Mesenchymal stem cell (in vitro differentiated cells and primary cell): ENCODE data around the gene CRLF2.
"Not testable (repeated sequence)": the region's sequence is repeated elsewhere in the genome, so short reads cannot be mapped to it uniquely, and the experiment has no call there.

Experiments
- DNase-seq: peaks from one replicate; pipeline ENCODE4 v3.0.0-alpha.2; 2013
- H2AFZ ChIP-seq: one replicate; pipeline ENCODE4 v1.6.1; 2013; ENCODE audit warnings: low read depth, mild to moderate bottlenecking, control low read depth, inconsistent platforms, low read length, moderate library complexity
- H2AK5ac ChIP-seq: 2 replicates; pipeline ENCODE4 v1.6.1; 2013; ENCODE audit warnings: low read length, moderate library complexity, mild to moderate bottlenecking, inconsistent platforms; ENCODE audit not compliant: severe bottlenecking
- H2BK120ac ChIP-seq: one replicate; pipeline ENCODE4 v1.6.1; 2013; ENCODE audit warnings: low read depth, mild to moderate bottlenecking, inconsistent platforms, low read length, moderate library complexity
- H2BK12ac ChIP-seq, 2 experiments: one replicate each; pipeline ENCODE4 v1.6.1; 2013; ENCODE audit warnings: inconsistent platforms in 2 of 2, low read length in 2 of 2, mild to moderate bottlenecking in 2 of 2, moderate library complexity in 2 of 2, control low read depth in 1 of 2
- H2BK15ac ChIP-seq: one replicate; pipeline ENCODE4 v1.6.1; 2013; ENCODE audit warnings: mild to moderate bottlenecking, low read depth, inconsistent platforms; ENCODE audit not compliant: poor library complexity, severe bottlenecking
- H2BK5ac ChIP-seq: 2 replicates; pipeline ENCODE4 v1.6.1; 2013; ENCODE audit warnings: low read depth, mild to moderate bottlenecking, low read length, control low read depth, inconsistent platforms; ENCODE audit not compliant: poor library complexity, severe bottlenecking
- H3K14ac ChIP-seq, 2 experiments: one replicate each; pipeline ENCODE4 v1.6.1; 2013; ENCODE audit warnings: inconsistent platforms in 2 of 2, low read length in 2 of 2, control low read depth in 1 of 2, mild to moderate bottlenecking in 1 of 2, moderate library complexity in 1 of 2
- H3K18ac ChIP-seq, 2 experiments: one replicate each; pipeline ENCODE4 v1.6.1; 2013; ENCODE audit warnings: inconsistent platforms in 2 of 2, low read length in 2 of 2, control low read depth in 1 of 2, low read depth in 1 of 2, mild to moderate bottlenecking in 1 of 2
- H3K23ac ChIP-seq, 2 experiments: one replicate each; pipeline ENCODE4 v1.6.1; 2013; ENCODE audit warnings: inconsistent platforms in 2 of 2, low read length in 2 of 2, mild to moderate bottlenecking in 2 of 2, moderate library complexity in 2 of 2, control low read depth in 1 of 2
- H3K27ac ChIP-seq: 2 replicates; pipeline ENCODE4 v1.5.1; 2013; ENCODE audit warnings: mild to moderate bottlenecking, moderate library complexity, low read length, control low read depth, inconsistent platforms; ENCODE audit not compliant: poor library complexity, severe bottlenecking
- H3K27me3 ChIP-seq, 2 experiments: 2 replicates each; pipeline versions ENCODE4 v1.6.1 to v1.7.0; 2013; ENCODE audit warnings: low read length in 2 of 2, mild to moderate bottlenecking in 2 of 2, moderate library complexity in 2 of 2, control low read depth in 1 of 2, inconsistent platforms in 1 of 2; ENCODE audit not compliant: control insufficient read depth in 1 of 2, insufficient read depth in 1 of 2
- H3K36me3 ChIP-seq, 2 experiments: 2 replicates each; pipeline versions ENCODE4 v1.6.1 to v1.7.0; 2013; ENCODE audit warnings: low read length in 2 of 2, control low read depth in 1 of 2, inconsistent platforms in 1 of 2, low read depth in 1 of 2, mild to moderate bottlenecking in 1 of 2; ENCODE audit not compliant: insufficient read depth in 2 of 2, control insufficient read depth in 1 of 2
- H3K4ac ChIP-seq, 2 experiments: one replicate each; pipeline ENCODE4 v1.6.1; 2013; ENCODE audit warnings: inconsistent platforms in 2 of 2, low read length in 2 of 2, mild to moderate bottlenecking in 2 of 2, moderate library complexity in 2 of 2, control low read depth in 1 of 2, low read depth in 1 of 2
- H3K4me1 ChIP-seq: 2 replicates; pipeline ENCODE4 v1.6.1; 2013; ENCODE audit warnings: low read depth, low read length, control low read depth; ENCODE audit not compliant: control insufficient read depth, insufficient read depth
- H3K4me2 ChIP-seq: 2 replicates; pipeline ENCODE4 v1.6.1; 2013; ENCODE audit warnings: low read length, mild to moderate bottlenecking, inconsistent platforms; ENCODE audit not compliant: poor library complexity, severe bottlenecking
- H3K4me3 ChIP-seq, 2 experiments: 2 replicates each; pipeline versions ENCODE4 v1.5.1 to v1.7.0; 2013; ENCODE audit warnings: low read length in 2 of 2, mild to moderate bottlenecking in 2 of 2, control low read depth in 1 of 2, low read depth in 1 of 2; ENCODE audit not compliant: insufficient read depth in 1 of 2
- H3K79me1 ChIP-seq: replicated peaks from 2 replicates; pipeline ENCODE4 v1.6.1; 2013; ENCODE audit warnings: mild to moderate bottlenecking, control low read depth, low read length, inconsistent platforms; ENCODE audit not compliant: poor library complexity, severe bottlenecking
- H3K9ac ChIP-seq: 2 replicates; pipeline ENCODE4 v1.7.0; 2013; ENCODE audit warnings: mild to moderate bottlenecking, low read length, moderate library complexity
- H3K9me3 ChIP-seq: 2 replicates; pipeline ENCODE4 v1.7.0; 2013; ENCODE audit warnings: mild to moderate bottlenecking, low read length; ENCODE audit not compliant: control insufficient read depth
- H4K8ac ChIP-seq: one replicate; pipeline ENCODE4 v1.6.1; 2013; ENCODE audit warnings: inconsistent platforms, mild to moderate bottlenecking, low read length, moderate library complexity
- H4K91ac ChIP-seq: one replicate; pipeline ENCODE4 v1.6.1; 2013; ENCODE audit warnings: mild to moderate bottlenecking, low read length, inconsistent platforms
- WGBS: methylation state at CpG from one replicate; pipeline ENCODE4 v1.1.7; 2013; ENCODE audit warnings: mixed read lengths; 5-methylcytosine and 5-hydroxymethylcytosine counted together

The CRLF2 gene

DNA sequence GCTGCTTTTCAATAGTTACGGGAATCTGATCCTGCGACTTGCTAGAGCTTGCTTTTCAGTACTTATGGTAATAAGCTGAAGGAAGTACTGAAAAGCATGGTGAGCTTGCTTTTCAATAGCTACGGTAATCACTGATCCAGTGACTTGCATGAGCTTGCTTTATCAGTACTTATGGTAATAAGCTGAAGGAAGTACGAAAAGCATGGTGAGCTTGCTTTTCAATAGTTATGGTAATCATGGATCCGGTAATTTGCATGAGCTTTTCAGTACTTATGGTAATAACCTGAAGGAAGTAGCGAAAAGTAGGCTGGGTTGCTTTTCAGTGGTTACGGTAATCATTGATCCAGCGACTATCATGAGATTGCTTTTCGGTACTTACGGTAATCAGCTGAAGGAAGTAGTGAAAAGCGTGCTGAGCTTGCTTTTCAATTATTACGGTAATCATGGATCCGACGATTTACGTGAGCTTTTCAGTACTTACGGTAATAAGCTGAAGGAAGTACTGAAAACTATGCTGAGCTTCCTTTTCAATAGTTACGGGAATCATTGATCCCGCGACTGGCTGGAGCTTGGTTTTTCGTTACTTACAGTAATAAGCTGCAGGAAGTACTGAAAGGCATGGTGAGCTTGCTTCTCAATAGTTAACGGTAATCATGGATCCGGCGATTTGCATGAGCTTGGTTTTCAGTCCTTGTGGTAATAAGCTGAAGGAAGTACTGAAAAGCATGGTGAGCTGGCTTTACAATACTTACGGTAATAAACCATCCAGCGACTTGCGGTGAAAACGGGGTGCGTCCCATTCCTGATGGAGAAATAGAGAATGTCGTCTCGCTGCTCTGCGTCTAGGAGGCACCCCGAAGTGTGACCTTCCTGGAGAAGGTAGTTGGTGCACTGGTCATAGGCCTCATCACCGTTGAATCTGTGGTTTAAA is 6.5 kb downstream of the CRLF2 start:
- Histone ChIP-seq H3K9ac (peak overlapping the region; percentile 47), H3K4me3 (peak overlapping the region in 1 of 2 experiments; percentile 65), H4K91ac (peak overlapping the region; percentile 57), H3K4ac (no peak overlapping the region), H3K18ac (peak overlapping the region in 1 of 2 experiments; percentile 48), H3K14ac (no peak overlapping the region), H3K36me3 (no peaks in the 10 kb centered on the region), H3K27ac (no peak overlapping the region), H3K9me3 (no peaks in the 10 kb centered on the region), H2BK5ac (no peak overlapping the region), H3K23ac (no peak overlapping the region), H2AK5ac (no peak overlapping the region), H2BK12ac (peak overlapping the region; percentile 56 to 77), H4K8ac (peak overlapping the region; percentile 81), H3K27me3 (peaks cover 0 to 4% of the 10 kb centered on the region in 2 experiments), H3K79me1 (no peaks in the 10 kb centered on the region), H2BK15ac (no peak overlapping the region), H2BK120ac (no peak overlapping the region), H2AFZ (peak overlapping the region; percentile 71), H3K4me1 (peaks cover 2% of the 10 kb centered on the region), H3K4me2 (peak overlapping the region; percentile 16)
- DNase-seq, result peak; percentile 93
- 3% methylated on average over 32 of the region's 33 CpGs for WGBS

GRCh38 chrX:1202251-1202650 is 10.2 kb downstream of the CRLF2 start:
- H3K18ac ChIP-seq, result no peak overlapping the region
- H2AFZ ChIP-seq, result no peak overlapping the region
- H3K79me1 ChIP-seq, result no peaks in the 10 kb centered on the region
- no peak overlapping the region for H2BK120ac ChIP-seq
- H2BK5ac ChIP-seq, result no peak overlapping the region
- H2BK12ac ChIP-seq, result no peak overlapping the region
- WGBS, result 82% methylated on average over 19 of the region's 21 CpGs
- DNase-seq, result no peak
- H3K9me3 ChIP-seq, result no peaks in the 10 kb centered on the region
- no peak overlapping the region for H3K14ac ChIP-seq
- no peak overlapping the region for H2AK5ac ChIP-seq
- H3K27me3 ChIP-seq, result no peaks in the 10 kb centered on the region
- H3K23ac ChIP-seq, result no peak overlapping the region
- H3K4me2 ChIP-seq, result no peak overlapping the region
- H3K4me1 ChIP-seq, result no peaks in the 10 kb centered on the region
- H3K4ac ChIP-seq, result no peak overlapping the region
- no peak overlapping the region for H3K9ac ChIP-seq
- H3K27ac ChIP-seq, result no peak overlapping the region
- H4K8ac ChIP-seq, result no peak overlapping the region
- peak overlapping the region; percentile 68 for H4K91ac ChIP-seq
- no peak overlapping the region for H2BK15ac ChIP-seq
- H3K4me3 ChIP-seq, result no peak overlapping the region
- no peaks in the 10 kb centered on the region for H3K36me3 ChIP-seq

DNA sequence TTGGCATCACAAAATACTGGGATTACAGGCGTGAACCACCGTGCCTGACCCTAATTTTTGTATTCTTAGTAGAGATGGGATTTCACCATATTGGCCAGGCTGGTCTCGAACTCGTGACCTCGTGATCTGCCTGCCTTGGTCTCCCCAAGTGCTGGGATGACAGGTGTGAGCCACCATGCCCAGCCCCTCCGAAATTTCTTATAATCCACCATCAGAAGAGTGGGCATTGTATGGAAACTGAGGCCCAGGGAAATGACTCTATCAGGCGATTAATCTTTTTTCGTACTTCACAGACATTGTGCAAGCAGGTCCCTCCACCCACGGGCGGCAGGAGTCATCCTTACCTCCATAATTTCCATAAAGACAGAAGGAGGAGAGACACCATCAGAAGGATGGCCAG is 16.0 kb downstream of the CRLF2 start:
- H4K91ac ChIP-seq, result no peak overlapping the region
- no peak overlapping the region for H3K18ac ChIP-seq
- H3K4me3 ChIP-seq, result no peak overlapping the region
- no peak overlapping the region for H3K4ac ChIP-seq
- H3K27me3 ChIP-seq, result no peaks in the 10 kb centered on the region
- no peak overlapping the region for H4K8ac ChIP-seq
- no peaks in the 10 kb centered on the region for H3K79me1 ChIP-seq
- H2BK5ac ChIP-seq, result no peak overlapping the region
- H3K4me2 ChIP-seq, result no peak overlapping the region
- no peak overlapping the region for H3K27ac ChIP-seq
- DNase-seq, result no peak
- no peak overlapping the region for H2BK120ac ChIP-seq
- WGBS, result 87% methylated on average over 10 of the region's 10 CpGs
- no peaks in the 10 kb centered on the region for H3K9me3 ChIP-seq
- H2BK15ac ChIP-seq, result no peak overlapping the region
- no peak overlapping the region for H3K14ac ChIP-seq
- no peaks in the 10 kb centered on the region for H3K4me1 ChIP-seq
- H3K36me3 ChIP-seq, result no peaks in the 10 kb centered on the region
- H2AFZ ChIP-seq, result no peak overlapping the region
- no peak overlapping the region for H3K23ac ChIP-seq
- no peak overlapping the region for H3K9ac ChIP-seq
- no peak overlapping the region for H2AK5ac ChIP-seq
- H2BK12ac ChIP-seq, result no peak overlapping the region

GRCh38 chrX:1192196-1192595 is 20.3 kb downstream of the CRLF2 start:
- not testable (repeated sequence) for H3K18ac ChIP-seq, H3K14ac ChIP-seq, H2BK15ac ChIP-seq, H3K79me1 ChIP-seq, H3K4me1 ChIP-seq, H2BK5ac ChIP-seq, H3K4me3 ChIP-seq, H3K9me3 ChIP-seq, H4K91ac ChIP-seq, H3K4ac ChIP-seq, H2BK12ac ChIP-seq, H3K27me3 ChIP-seq, H3K9ac ChIP-seq, H3K23ac ChIP-seq, DNase-seq, H3K4me2 ChIP-seq, H3K27ac ChIP-seq, H2AK5ac ChIP-seq, H3K36me3 ChIP-seq, H2AFZ ChIP-seq, H4K8ac ChIP-seq, H2BK120ac ChIP-seq
- WGBS, result 90% methylated on average over 7 of the region's 8 CpGs
